BLaER1 (cell line): Measurements from ENCODE around the gene ZDHHC3.

Experiments used
- H3K27ac ChIP-seq: shearing (Covaris generic); formaldehyde crosslinking; 2 replicates; pipeline ENCODE4 v1.8.1; 2022
- H3K27me3 ChIP-seq: shearing (Covaris generic); formaldehyde crosslinking; 2 replicates; pipeline ENCODE4 v1.8.1; 2022
- H3K36me3 ChIP-seq: shearing (Covaris generic); formaldehyde crosslinking; 2 replicates; pipeline ENCODE4 v1.8.1; 2022
- H3K4me1 ChIP-seq: shearing (Covaris generic); formaldehyde crosslinking; 2 replicates; pipeline ENCODE4 v1.8.1; 2022
- H3K4me2 ChIP-seq: shearing (Covaris generic); formaldehyde crosslinking; 2 replicates; pipeline ENCODE4 v1.8.1; 2022
- H3K4me3 ChIP-seq: shearing (Covaris generic); formaldehyde crosslinking; 2 replicates; pipeline ENCODE4 v1.8.1; 2022
- H3K9ac ChIP-seq: shearing (Covaris generic); formaldehyde crosslinking; 2 replicates; pipeline ENCODE4 v1.8.1; 2022
- H3K9me3 ChIP-seq: shearing (Covaris generic); formaldehyde crosslinking; 2 replicates; pipeline ENCODE4 v1.8.1; 2022
- H4K20me1 ChIP-seq: shearing (Covaris generic); formaldehyde crosslinking; 2 replicates; pipeline ENCODE4 v1.8.1; 2022
- Cebpa-rat ChIP-seq: shearing (Covaris generic); IDR thresholded peaks from 2 replicates; pipeline ENCODE4 v1.8.1; 2022

Gene ZDHHC3

GRCh38 chr3:45000823-45001222, 24.8 kb upstream of the ZDHHC3 start:
- Histone ChIP-seq H3K27ac (no peak overlapping the region), H3K9ac (no peak overlapping the region), H3K9me3 (peaks cover 20% of the 10 kb centered on the region), H3K36me3 (peaks cover 99% of the 10 kb centered on the region), H3K27me3 (no peaks in the 10 kb centered on the region), H3K4me2 (no peak overlapping the region), H3K4me1 (no peaks in the 10 kb centered on the region), H3K4me3 (no peak overlapping the region), H4K20me1 (peaks cover 2% of the 10 kb centered on the region)
- TF ChIP-seq Cebpa-rat, result no peak

GRCh38 chr3:44999782-45000181, 23.8 kb upstream of the ZDHHC3 start:
- Histone ChIP-seq H3K27ac (no peak overlapping the region), H3K27me3 (no peaks in the 10 kb centered on the region), H3K9ac (no peak overlapping the region), H3K36me3 (peaks cover 99% of the 10 kb centered on the region), H3K4me2 (no peak overlapping the region), H3K4me1 (no peaks in the 10 kb centered on the region), H4K20me1 (peaks cover 11% of the 10 kb centered on the region), H3K9me3 (peaks cover 13% of the 10 kb centered on the region), H3K4me3 (no peak overlapping the region)
- TF ChIP-seq Cebpa-rat, result no peak

- Histone ChIP-seq H3K4me2 (no peak overlapping the region), H3K9me3 (no peaks in the 10 kb centered on the region), H3K27me3 (no peaks in the 10 kb centered on the region), H3K4me3 (no peak overlapping the region), H3K4me1 (no peaks in the 10 kb centered on the region), H4K20me1 (peaks cover 27% of the 10 kb centered on the region), H3K27ac (no peak overlapping the region), H3K9ac (no peak overlapping the region), H3K36me3 (peaks cover 96% of the 10 kb centered on the region)
- no peak for TF ChIP-seq Cebpa-rat
Measured at GRCh38 chr3:44996556-44996969, 20.6 kb upstream of the ZDHHC3 start.

GRCh38 chr3:44995142-44995770, 19.3 kb upstream of the ZDHHC3 start:
- peaks cover 38% of the 10 kb centered on the region for H4K20me1 ChIP-seq
- H3K4me2 ChIP-seq, result no peak overlapping the region
- no peaks in the 10 kb centered on the region for H3K27me3 ChIP-seq
- H3K9me3 ChIP-seq, result no peaks in the 10 kb centered on the region
- peaks cover 96% of the 10 kb centered on the region for H3K36me3 ChIP-seq
- H3K27ac ChIP-seq, result no peak overlapping the region
- H3K4me3 ChIP-seq, result no peak overlapping the region
- TF ChIP-seq Cebpa-rat, result no peak
- no peak overlapping the region for H3K9ac ChIP-seq
- no peaks in the 10 kb centered on the region for H3K4me1 ChIP-seq

- peaks cover 96% of the 10 kb centered on the region for H3K36me3 ChIP-seq
- H4K20me1 ChIP-seq, result peaks cover 54% of the 10 kb centered on the region
- no peak overlapping the region for H3K4me2 ChIP-seq
- TF ChIP-seq Cebpa-rat, result no peak
- no peaks in the 10 kb centered on the region for H3K4me1 ChIP-seq
- no peak overlapping the region for H3K27ac ChIP-seq
- no peak overlapping the region for H3K4me3 ChIP-seq
- H3K27me3 ChIP-seq, result no peaks in the 10 kb centered on the region
- H3K9me3 ChIP-seq, result no peaks in the 10 kb centered on the region
- no peak overlapping the region for H3K9ac ChIP-seq
Measured at GRCh38 chr3:44993471-44994205, 17.7 kb upstream of the ZDHHC3 start.

GRCh38 chr3:44992555-44993470, 16.8 kb upstream of the ZDHHC3 start:
- no peaks in the 10 kb centered on the region for H3K4me1 ChIP-seq
- no peaks in the 10 kb centered on the region for H3K27me3 ChIP-seq
- peaks cover 87% of the 10 kb centered on the region for H3K36me3 ChIP-seq
- no peaks in the 10 kb centered on the region for H3K9me3 ChIP-seq
- no peak overlapping the region for H3K4me2 ChIP-seq
- H3K27ac ChIP-seq, result no peak overlapping the region
- H4K20me1 ChIP-seq, result peaks cover 62% of the 10 kb centered on the region
- no peak overlapping the region for H3K4me3 ChIP-seq
- TF ChIP-seq Cebpa-rat, result no peak
- H3K9ac ChIP-seq, result no peak overlapping the region

- Histone ChIP-seq H3K9me3 (no peaks in the 10 kb centered on the region), H4K20me1 (peaks cover 76% of the 10 kb centered on the region), H3K27ac (no peak overlapping the region), H3K27me3 (no peaks in the 10 kb centered on the region), H3K36me3 (peaks cover 77% of the 10 kb centered on the region), H3K4me3 (no peak overlapping the region), H3K4me1 (no peaks in the 10 kb centered on the region), H3K4me2 (no peak overlapping the region), H3K9ac (no peak overlapping the region)
- no peak for TF ChIP-seq Cebpa-rat
Measured at GRCh38 chr3:44991326-44991725, 15.4 kb upstream of the ZDHHC3 start.

- Histone ChIP-seq H3K27ac (no peak overlapping the region), H3K4me2 (no peak overlapping the region), H4K20me1 (peaks cover 75% of the 10 kb centered on the region), H3K4me1 (no peaks in the 10 kb centered on the region), H3K27me3 (no peaks in the 10 kb centered on the region), H3K36me3 (peaks cover 75% of the 10 kb centered on the region), H3K9me3 (no peaks in the 10 kb centered on the region), H3K9ac (no peak overlapping the region), H3K4me3 (no peak overlapping the region)
- TF ChIP-seq Cebpa-rat, result no peak
Measured at GRCh38 chr3:44989636-44990373, 13.8 kb upstream of the ZDHHC3 start.

GRCh38 chr3:44989141-44989540, 13.2 kb upstream of the ZDHHC3 start:
- Histone ChIP-seq H3K4me1 (0 out of 2 replicates have a peak, but pooled peaks cover 2% of the 10 kb centered on the region), H3K4me3 (no peak overlapping the region), H3K27me3 (no peaks in the 10 kb centered on the region), H3K9ac (no peak overlapping the region), H3K9me3 (no peaks in the 10 kb centered on the region), H3K27ac (no peak overlapping the region), H4K20me1 (peaks cover 82% of the 10 kb centered on the region), H3K36me3 (peaks cover 76% of the 10 kb centered on the region), H3K4me2 (no peak overlapping the region)
- TF ChIP-seq Cebpa-rat, result no peak
